GM12878 (cell line): Measurements from ENCODE around the gene NUDT3. TPM values are rescaled to one million over a fixed set of nuclear protein-coding genes. Genes with fewer than 3 reads are reported as not detected.

ENCODE experiments used
- ASH2L ChIP-seq: fragments of 300-600, 200-600 bp; sonication (generic); IDR thresholded peaks from 2 replicates; pipeline ENCODE4 v1.6.1; 2017; ENCODE audit warnings: low read depth, mild to moderate bottlenecking, borderline replicate concordance
- ATF2 ChIP-seq: IDR thresholded peaks from 2 replicates; pipeline ENCODE4 v1.6.1; 2012; ENCODE audit warnings: low read length, inconsistent platforms
- ATF3 ChIP-seq: IDR thresholded peaks from 2 replicates; pipeline ENCODE4 v1.6.1; 2011; ENCODE audit warnings: low read depth, mild to moderate bottlenecking, low read length, moderate library complexity, borderline replicate concordance; ENCODE audit errors: extremely low read depth
- BMI1 ChIP-seq: fragments of 450-650 bp; IDR thresholded peaks from 2 replicates; pipeline ENCODE4 v1.6.1; 2016; ENCODE audit warnings: mild to moderate bottlenecking, moderate library complexity, borderline replicate concordance
- CREB1 ChIP-seq: IDR thresholded peaks from 2 replicates; pipeline ENCODE4 v1.6.1; 2012; ENCODE audit warnings: low read depth, mild to moderate bottlenecking, inconsistent platforms
- CTCF ChIP-seq, 3 experiments: IDR thresholded peaks in 2 of 3; conservative IDR thresholded peaks in 1 of 3; 2 replicates each; pipeline ENCODE4 v1.5.1; 2011; ENCODE audit warnings: low read depth in 3 of 3, low read length in 3 of 3, mild to moderate bottlenecking in 3 of 3, control low read depth in 2 of 3, moderate library complexity in 2 of 3, inconsistent platforms in 1 of 3, mixed read lengths in 1 of 3; ENCODE audit not compliant: control insufficient read depth in 2 of 3, insufficient read depth in 1 of 3; ENCODE audit errors: extremely low read depth in 1 of 3
- DPF2 ChIP-seq: fragments of 450-650 bp; IDR thresholded peaks from 2 replicates; pipeline ENCODE4 v1.6.1; 2017; ENCODE audit warnings: mild to moderate bottlenecking
- HSF1 ChIP-seq: fragments of 150-350 bp; IDR thresholded peaks from 2 replicates; pipeline ENCODE4 v1.6.1; 2014; ENCODE audit warnings: mild to moderate bottlenecking, low read depth, low read length
- MAX ChIP-seq: IDR thresholded peaks from 2 replicates; pipeline ENCODE4 v1.6.1; 2012; ENCODE audit warnings: low read depth, low read length, improper control_type of control experiment
- NFXL1 ChIP-seq: fragments of 450-650 bp; IDR thresholded peaks from 2 replicates; pipeline ENCODE4 v1.6.1; 2017; ENCODE audit warnings: antibody characterized with exemption, mild to moderate bottlenecking, borderline replicate concordance
- NFYA ChIP-seq: IDR thresholded peaks from 2 replicates; pipeline ENCODE4 v1.6.1; 2011; ENCODE audit warnings: low read depth, mild to moderate bottlenecking, low read length, improper control_type of control experiment, borderline replicate concordance
- NKRF ChIP-seq: fragments of 450-650 bp; conservative IDR thresholded peaks from 2 replicates; pipeline ENCODE4 v1.6.1; 2017; ENCODE audit warnings: mild to moderate bottlenecking, moderate library complexity
- NR2C2 ChIP-seq: IDR thresholded peaks from 2 replicates; pipeline ENCODE4 v1.6.1; 2011; ENCODE audit warnings: borderline replicate concordance, low read depth; ENCODE audit not compliant: control insufficient read depth, insufficient read length
- POLR2A ChIP-seq: IDR thresholded peaks from 2 replicates; pipeline ENCODE4 v1.6.1; 2011; ENCODE audit warnings: low read depth, mild to moderate bottlenecking, low read length
- RCOR1 ChIP-seq: conservative IDR thresholded peaks from 2 replicates; pipeline ENCODE4 v1.6.1; 2012; ENCODE audit warnings: low read depth, low read length, improper control_type of control experiment
- RELB ChIP-seq: fragments of 450-650 bp; IDR thresholded peaks from 2 replicates; pipeline ENCODE4 v1.6.1; 2017; ENCODE audit warnings: low read depth, mild to moderate bottlenecking, moderate library complexity
- TBL1XR1 ChIP-seq: IDR thresholded peaks from 2 replicates; pipeline ENCODE4 v1.6.1; 2012; ENCODE audit warnings: low read depth, low read length, improper control_type of control experiment
- TCF12 ChIP-seq: IDR thresholded peaks from 2 replicates; pipeline ENCODE4 v1.6.1; 2011; ENCODE audit warnings: low read depth, mild to moderate bottlenecking, low read length
- YBX1 ChIP-seq: fragments of 450-650 bp; IDR thresholded peaks from 2 replicates; pipeline ENCODE4 v1.6.1; 2016; ENCODE audit warnings: antibody characterized with exemption
- YY1 ChIP-seq: IDR thresholded peaks from 2 replicates; pipeline ENCODE4 v1.6.1; 2011; ENCODE audit warnings: low read depth, mild to moderate bottlenecking, low read length
- ZNF274 ChIP-seq: IDR thresholded peaks from one replicate; pipeline ENCODE4 v1.8.0; 2011; ENCODE audit not compliant: insufficient read length, insufficient read depth
- ZNF384 ChIP-seq: IDR thresholded peaks from 2 replicates; pipeline ENCODE4 v1.6.1; 2012; ENCODE audit warnings: low read depth, mild to moderate bottlenecking, low read length, improper control_type of control experiment, borderline replicate concordance
- polyA plus RNA-seq, 11 experiments: library from polyadenylated mRNA; depleted of rRNA in 4 of 11; unstranded in 6 of 11; stranded (reverse) in 5 of 11; fragments of >200 nt; fragmentation: Nextera tagmentation in 4 of 11; fragmentation: Illumina TruSeq in 1 of 11; extraction: Ambion mirVana in 4 of 11; extraction: Trizol in 1 of 11; gene quantifications; 1 replicate in 1 of 11; 2 replicates in 10 of 11; pipeline versions ENCODE4 v1.2.1 to v1.2.3, GENCODE V29; 2011 to 2016; ENCODE audit warnings: inconsistent platforms in 2 of 11, missing spikeins in 2 of 11, low read depth in 1 of 11
- total RNA-seq, 4 experiments: library from RNA; depleted of rRNA in 3 of 4; stranded (reverse); fragments of >200 nt in 3 of 4; fragmentation: Illumina TruSeq in 1 of 4; extraction: Trizol in 1 of 4; gene quantifications; 2 replicates each; pipeline versions ENCODE4 v1.2.1 to v1.2.3, GENCODE V29; 2013 to 2021

Gene NUDT3
- total and polyA plus RNA-seq, 10 of the 15 experiments (the other 5 are each of a cell fraction or from before 2014, with no cell fraction given) = 2.4 to 32.3 (median 25.5) TPM

GRCh38 chr6:34315780-34316179 is 76.7 kb downstream of the NUDT3 start (continued):
- TF ChIP-seq NFYA (no peak), RCOR1 (no peak), TCF12 (no peak), RELB (peak; percentile 57; the same call in 1 of the 2 replicates), NFXL1 (no peak), HSF1 (no peak), CTCF (IDR thresholded peaks at IDR 0.05 in 2 of 3, conservative IDR thresholded peaks at IDR 0.05 in 1 of 3; ENCODE audit: control insufficient read depth in 2 of 3, extremely low read depth in 1 of 3, insufficient read depth in 1 of 3, low read depth in 3 of 3, low read length in 3 of 3) (no peak), CREB1 (peak; percentile 85), ATF3 (no peak), MAX (peak; percentile 31; the same call in 1 of the 2 replicates), ATF2 (peak; percentile 57; the same call in 1 of the 2 replicates), NR2C2 (no peak), YY1 (peak; percentile 66), ZNF274 (no peak), BMI1 (no peak), DPF2 (peak; percentile 72), POLR2A (no peak), ASH2L (no peak), TBL1XR1 (no peak), YBX1 (no peak), ZNF384 (no peak), NKRF (no peak)
